HG02938 (cell line): ENCODE measurements around the gene ZNF567.

Experiments used
- ATAC-seq: cut with Tn5 transposase; IDR thresholded peaks from one replicate; pipeline ENCODE4 v1.9.1; 2021; ENCODE audit warnings: mild to moderate bottlenecking, moderate library complexity; ENCODE audit not compliant: unreplicated experiment

ZNF567 gene

GRCh38 chr19:36750066-36750691 is 62.8 kb downstream of the ZNF567 start:
- ATAC-seq: no peak
